ENCODE results near the gene PALLD.
A peak's percentile ranks its signal among the peaks of the same experiment; 100 is the strongest.

PALLD gene

DNA sequence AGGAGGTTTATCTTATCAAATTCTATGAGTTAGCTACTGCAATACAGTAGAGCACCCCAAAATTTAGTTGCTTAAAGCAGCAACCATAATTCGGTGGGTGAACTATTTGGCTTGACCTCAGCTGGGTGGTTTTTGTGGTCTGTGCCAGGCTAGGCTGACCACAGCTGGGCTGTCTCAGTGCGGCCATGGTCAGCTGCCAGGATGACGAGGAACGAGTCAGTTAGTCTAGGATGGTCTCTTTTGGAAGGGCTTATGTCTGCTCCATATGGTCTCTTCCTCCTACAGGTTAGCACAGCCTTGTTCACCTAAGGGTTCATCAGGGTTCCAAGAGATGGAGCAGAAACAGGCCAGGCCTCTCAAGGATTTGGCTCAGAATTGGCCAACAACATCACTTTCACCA lies 210.4 kb downstream of the PALLD start:
- in situ Hi-C loops (cut with MboI; ENCODE audit: low sequenced_read_pairs, unreplicated experiment): no loop called here

DNA sequence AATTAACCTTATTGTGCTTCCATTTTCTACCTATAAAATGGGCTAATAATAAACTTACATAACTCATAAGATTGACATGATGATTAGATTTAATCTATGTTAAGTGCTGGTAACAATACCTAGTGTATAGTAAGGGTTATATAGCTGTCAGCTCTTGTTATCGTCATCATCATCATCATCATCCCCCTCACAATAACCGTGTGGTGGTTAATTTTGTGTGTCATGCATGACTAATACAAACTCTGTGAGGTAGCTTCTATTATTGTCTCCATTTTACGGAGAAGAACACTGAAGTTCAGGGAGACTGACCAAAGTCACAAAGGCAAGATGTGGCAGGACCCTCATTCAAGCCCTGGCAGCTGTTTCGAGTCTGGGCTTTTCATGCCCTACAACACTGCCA lies 211.3 kb downstream of the PALLD start:
- in situ Hi-C loops (cut with MboI; ENCODE audit: low sequenced_read_pairs, unreplicated experiment): no loop called here
- TF ChIP-seq, protein P1, sequence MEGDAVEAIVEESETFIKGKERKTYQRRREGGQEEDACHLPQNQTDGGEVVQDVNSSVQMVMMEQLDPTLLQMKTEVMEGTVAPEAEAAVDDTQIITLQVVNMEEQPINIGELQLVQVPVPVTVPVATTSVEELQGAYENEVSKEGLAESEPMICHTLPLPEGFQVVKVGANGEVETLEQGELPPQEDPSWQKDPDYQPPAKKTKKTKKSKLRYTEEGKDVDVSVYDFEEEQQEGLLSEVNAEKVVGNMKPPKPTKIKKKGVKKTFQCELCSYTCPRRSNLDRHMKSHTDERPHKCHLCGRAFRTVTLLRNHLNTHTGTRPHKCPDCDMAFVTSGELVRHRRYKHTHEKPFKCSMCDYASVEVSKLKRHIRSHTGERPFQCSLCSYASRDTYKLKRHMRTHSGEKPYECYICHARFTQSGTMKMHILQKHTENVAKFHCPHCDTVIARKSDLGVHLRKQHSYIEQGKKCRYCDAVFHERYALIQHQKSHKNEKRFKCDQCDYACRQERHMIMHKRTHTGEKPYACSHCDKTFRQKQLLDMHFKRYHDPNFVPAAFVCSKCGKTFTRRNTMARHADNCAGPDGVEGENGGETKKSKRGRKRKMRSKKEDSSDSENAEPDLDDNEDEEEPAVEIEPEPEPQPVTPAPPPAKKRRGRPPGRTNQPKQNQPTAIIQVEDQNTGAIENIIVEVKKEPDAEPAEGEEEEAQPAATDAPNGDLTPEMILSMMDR (IDR thresholded peaks at IDR 0.05; ENCODE audit: borderline replicate concordance, control extremely low read depth, extremely low read depth, insufficient read depth, missing control alignments): no peak
- no peak for DNase-seq (ENCODE audit: low spot score)

More for the DNA sequence above, 210.4 kb downstream of the PALLD start:
- DNase-seq (ENCODE audit: low spot score): no peak
- TF ChIP-seq, protein P1 (IDR thresholded peaks at IDR 0.05; ENCODE audit: borderline replicate concordance, control extremely low read depth, extremely low read depth, insufficient read depth, missing control alignments): no peak

DNA sequence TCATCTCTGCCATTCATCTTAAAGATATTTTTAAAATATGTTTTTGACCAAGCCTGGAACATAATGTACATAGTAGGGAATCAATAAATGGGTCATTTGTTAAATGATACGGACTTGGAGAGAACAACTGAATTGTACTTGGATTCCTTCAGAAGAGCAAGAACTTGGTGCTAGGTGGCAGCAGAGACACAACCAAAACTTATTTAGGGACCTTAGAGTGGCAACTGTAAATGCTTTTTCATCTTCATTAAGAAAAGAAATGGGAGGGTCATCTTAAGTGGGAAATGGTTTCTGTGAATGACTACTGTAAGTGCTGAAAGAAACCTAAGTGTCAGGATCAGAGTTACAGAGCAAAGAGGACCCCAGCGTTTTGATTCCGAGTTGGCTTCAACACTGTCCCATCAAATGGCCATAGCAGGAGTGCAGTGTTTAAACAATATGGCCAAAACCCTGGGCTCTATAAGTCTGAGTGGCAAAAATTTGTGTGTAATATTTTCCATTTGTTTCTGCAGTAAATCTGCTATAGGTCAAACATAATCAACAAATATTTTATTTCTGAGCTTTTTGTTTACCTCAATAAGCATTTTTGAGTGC lies 213.6 kb downstream of the PALLD start:
- no peak for DNase-seq (ENCODE audit: low spot score)
- TF ChIP-seq, protein P1 (IDR thresholded peaks at IDR 0.05; ENCODE audit: borderline replicate concordance, control extremely low read depth, extremely low read depth, insufficient read depth, missing control alignments): peak; percentile 25
- in situ Hi-C loops (cut with MboI; ENCODE audit: low sequenced_read_pairs, unreplicated experiment): no loop called here

DNA sequence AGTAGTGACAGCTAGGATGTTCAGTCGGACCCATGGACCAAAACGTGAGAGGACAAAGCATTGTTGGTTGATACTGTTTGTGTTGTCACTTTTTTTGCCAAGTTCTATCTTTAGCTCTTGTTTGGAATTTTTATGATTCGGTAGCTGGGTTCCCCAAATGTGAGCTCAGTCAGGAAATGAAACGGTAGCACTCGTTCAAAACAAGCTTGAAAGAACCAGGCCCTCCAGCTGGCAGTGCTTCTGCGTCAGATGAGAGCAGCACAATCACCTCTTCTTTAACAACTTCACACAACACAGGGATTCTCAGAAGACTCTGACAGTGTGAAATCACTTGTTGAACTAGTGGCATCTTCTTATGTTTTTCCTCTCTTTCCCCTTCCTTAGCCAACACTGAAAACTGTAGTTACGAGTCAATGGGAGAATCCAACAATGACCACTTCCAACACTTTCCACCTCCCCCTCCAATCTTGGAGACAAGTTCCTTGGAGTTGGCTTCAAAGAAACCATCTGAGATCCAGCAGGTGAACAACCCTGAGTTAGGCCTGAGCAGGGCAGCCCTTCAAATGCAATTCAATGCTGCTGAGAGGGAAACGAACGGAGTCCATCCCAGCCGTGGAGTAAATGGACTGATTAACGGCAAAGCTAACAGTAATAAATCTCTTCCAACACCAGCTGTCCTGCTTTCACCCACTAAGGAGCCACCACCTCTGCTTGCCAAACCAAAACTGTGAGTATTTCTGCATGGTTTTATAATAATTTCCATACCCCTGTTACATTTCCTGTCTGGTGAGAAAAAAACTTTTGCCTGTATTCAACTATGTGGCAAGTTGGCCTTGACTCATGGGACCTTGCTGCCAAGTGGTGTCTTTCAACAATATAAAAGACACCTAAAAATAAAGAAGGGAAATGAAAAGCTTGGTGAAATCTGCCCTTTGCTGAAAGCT lies 214.6 kb downstream of the PALLD start:
- TF ChIP-seq, protein P1 (IDR thresholded peaks at IDR 0.05; ENCODE audit: borderline replicate concordance, control extremely low read depth, extremely low read depth, insufficient read depth, missing control alignments): no peak
- DNase-seq (ENCODE audit: low spot score): no peak
- in situ Hi-C loops (cut with MboI; ENCODE audit: low sequenced_read_pairs, unreplicated experiment): no loop called here

DNA sequence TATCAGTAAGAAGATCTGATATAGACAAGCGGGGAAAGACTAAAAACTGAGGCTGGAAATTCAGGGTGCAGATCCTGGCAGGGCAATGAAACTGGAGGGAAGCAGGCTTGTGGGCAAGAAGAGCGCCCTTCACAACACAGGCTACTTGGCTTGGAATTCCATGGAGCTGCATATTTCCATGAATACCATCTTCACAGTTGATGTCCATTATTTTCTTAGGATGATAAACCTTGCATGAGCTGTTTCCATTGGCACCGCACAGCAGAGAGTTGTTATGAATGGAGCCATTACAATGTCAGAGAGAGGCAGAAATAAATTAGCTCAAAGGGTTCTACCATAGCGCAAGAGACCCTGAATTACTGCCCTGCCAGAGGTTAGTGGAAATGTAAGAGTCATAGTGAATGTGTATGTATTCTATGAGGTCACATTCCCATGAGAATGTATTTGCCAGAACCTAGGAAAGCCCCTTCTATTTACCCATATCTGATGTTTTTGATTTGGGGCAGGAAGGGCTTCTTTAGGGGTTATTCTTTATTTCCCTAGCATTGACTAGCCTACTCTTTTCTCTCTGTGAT lies 215.6 kb downstream of the PALLD start:
- DNase-seq (ENCODE audit: low spot score): no peak
- in situ Hi-C loops (cut with MboI; ENCODE audit: low sequenced_read_pairs, unreplicated experiment): no loop called here
- TF ChIP-seq, protein P1 (IDR thresholded peaks at IDR 0.05; ENCODE audit: borderline replicate concordance, control extremely low read depth, extremely low read depth, insufficient read depth, missing control alignments): no peak

DNA sequence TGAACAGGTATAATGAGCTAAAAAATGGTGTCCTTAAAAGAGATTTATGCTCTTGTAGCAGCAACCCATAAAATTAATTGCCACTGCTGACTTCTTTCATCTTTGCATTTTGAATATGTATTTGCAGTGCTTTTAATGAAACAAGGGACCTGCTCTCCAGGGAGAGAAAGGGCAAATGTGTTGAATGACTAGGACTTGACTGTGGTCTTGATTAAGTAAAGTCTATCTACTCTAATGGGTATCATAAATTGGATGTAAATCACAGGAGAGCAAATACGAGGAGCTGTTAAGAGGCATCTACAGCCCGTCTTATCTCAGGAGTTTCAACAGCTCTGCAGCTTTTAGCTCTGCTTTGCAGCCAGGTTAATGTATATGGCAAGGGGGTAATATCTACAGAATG lies 216.4 kb downstream of the PALLD start:
- TF ChIP-seq, protein P1 (IDR thresholded peaks at IDR 0.05; ENCODE audit: borderline replicate concordance, control extremely low read depth, extremely low read depth, insufficient read depth, missing control alignments): no peak
- in situ Hi-C loops (cut with MboI; ENCODE audit: low sequenced_read_pairs, unreplicated experiment): no loop called here
- no peak for DNase-seq (ENCODE audit: low spot score)

Data from GM13976 (cell line).